Measurements from ENCODE around the gene LDLRAD3. TPM values are rescaled to one million over a fixed set of nuclear protein-coding genes. Genes with fewer than 3 reads are reported as not detected.

Gene LDLRAD3, protein sequence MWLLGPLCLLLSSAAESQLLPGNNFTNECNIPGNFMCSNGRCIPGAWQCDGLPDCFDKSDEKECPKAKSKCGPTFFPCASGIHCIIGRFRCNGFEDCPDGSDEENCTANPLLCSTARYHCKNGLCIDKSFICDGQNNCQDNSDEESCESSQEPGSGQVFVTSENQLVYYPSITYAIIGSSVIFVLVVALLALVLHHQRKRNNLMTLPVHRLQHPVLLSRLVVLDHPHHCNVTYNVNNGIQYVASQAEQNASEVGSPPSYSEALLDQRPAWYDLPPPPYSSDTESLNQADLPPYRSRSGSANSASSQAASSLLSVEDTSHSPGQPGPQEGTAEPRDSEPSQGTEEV
- total RNA-seq (1 to 10 TPM; 6.6 to 9.6 (median 8.8) TPM), polyA plus RNA-seq (1 to 10 TPM; 1.5 to 2.3 (median 1.7) TPM)
- long read RNA-seq, donor 1, partial matches to known transcripts, result 0 of 4 reads
- long read RNA-seq, donor 1, other reads (novel, unspliced or antisense), result 0 of 4 reads
- long read RNA-seq, donor 2, partial matches to known transcripts, result 0 of 2 reads
- long read RNA-seq, donor 2, other reads (novel, unspliced or antisense), result 0 of 2 reads

GRCh38 chr11:35943713-35944502 lies at the start of gene LDLRAD3:
TSS of gene LDLRAD3 (plus strand) at chr11:35944062. CDS start at chr11:35944099, 37 bp downstream.
- H3K36me3 ChIP-seq, result no peaks in the 10 kb centered on the region
- peak within 1 kb of the TSS in 7 of 8 donors; percentile 32 to 77 (median 65) for H3K27ac ChIP-seq
- peak within 1 kb of the TSS; percentile 33 to 79 (median 46) for H3K4me3 ChIP-seq
- 0 to 3% (median 1%) methylated on average over 22 to 97 of the region's 97 CpGs for WGBS, 5 donors
- H3K4me1 ChIP-seq, result peaks cover 0 to 25% (median 16%) of the 10 kb centered on the region in 6 donors
- TF ChIP-seq POLR2AphosphoS5 (IDR thresholded peaks at IDR 0.05) (peak in 1 of 3 donors; percentile 66), POLR2A (IDR thresholded peaks at IDR 0.05) (no peak)
- TF ChIP-seq, protein P1, sequence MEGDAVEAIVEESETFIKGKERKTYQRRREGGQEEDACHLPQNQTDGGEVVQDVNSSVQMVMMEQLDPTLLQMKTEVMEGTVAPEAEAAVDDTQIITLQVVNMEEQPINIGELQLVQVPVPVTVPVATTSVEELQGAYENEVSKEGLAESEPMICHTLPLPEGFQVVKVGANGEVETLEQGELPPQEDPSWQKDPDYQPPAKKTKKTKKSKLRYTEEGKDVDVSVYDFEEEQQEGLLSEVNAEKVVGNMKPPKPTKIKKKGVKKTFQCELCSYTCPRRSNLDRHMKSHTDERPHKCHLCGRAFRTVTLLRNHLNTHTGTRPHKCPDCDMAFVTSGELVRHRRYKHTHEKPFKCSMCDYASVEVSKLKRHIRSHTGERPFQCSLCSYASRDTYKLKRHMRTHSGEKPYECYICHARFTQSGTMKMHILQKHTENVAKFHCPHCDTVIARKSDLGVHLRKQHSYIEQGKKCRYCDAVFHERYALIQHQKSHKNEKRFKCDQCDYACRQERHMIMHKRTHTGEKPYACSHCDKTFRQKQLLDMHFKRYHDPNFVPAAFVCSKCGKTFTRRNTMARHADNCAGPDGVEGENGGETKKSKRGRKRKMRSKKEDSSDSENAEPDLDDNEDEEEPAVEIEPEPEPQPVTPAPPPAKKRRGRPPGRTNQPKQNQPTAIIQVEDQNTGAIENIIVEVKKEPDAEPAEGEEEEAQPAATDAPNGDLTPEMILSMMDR (IDR thresholded peaks at IDR 0.05 in 8 of 11, conservative IDR thresholded peaks at IDR 0.05 in 3 of 11), result no peak
- H3K9me3 ChIP-seq, result no peaks in the 10 kb centered on the region
- DNase-seq, result peak; percentile 90
- peaks cover 0 to 45% (median 0%) of the 10 kb centered on the region in 7 donors for H3K27me3 ChIP-seq (replicated peaks in 1 of 7)
- intact Hi-C loops (cut with DNase I; ENCODE audit: low total_unique reads), result no loop called here

DNA sequence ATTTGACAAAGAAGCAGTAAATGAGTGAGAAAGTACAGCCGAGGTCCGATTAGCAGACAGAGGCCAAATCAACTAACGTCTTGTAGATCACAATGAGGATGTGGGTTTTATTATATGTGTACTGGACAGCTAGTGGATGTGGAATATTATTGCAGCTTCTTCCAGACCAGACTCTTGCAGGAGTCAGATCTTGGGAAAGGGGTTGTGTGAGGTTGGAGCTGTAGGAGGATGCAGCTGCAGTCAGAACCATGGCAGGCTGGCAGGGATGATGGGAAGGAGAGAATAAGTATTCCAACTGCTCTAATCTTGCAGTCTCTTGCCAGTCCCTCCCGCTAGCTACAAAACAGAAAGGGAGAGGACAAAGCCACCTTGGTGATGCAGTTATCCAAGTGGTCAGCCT lies 46.8 kb upstream of the LDLRAD3 start:
- DNase-seq, result no peak
- H3K27ac ChIP-seq, result no peak overlapping the region
- peaks cover 0 to 14% (median 0%) of the 10 kb centered on the region in 7 donors for H3K27me3 ChIP-seq (replicated peaks in 1 of 7)
- WGBS, 5 donors, result 68 to 82% (median 76%) methylated on average over 4 of the region's 4 CpGs
- H3K4me1 ChIP-seq, result no peaks in the 10 kb centered on the region
- peaks cover 0 to 9% (median 5%) of the 10 kb centered on the region in 8 donors for H3K9me3 ChIP-seq
- no peak overlapping the region for H3K4me3 ChIP-seq
- intact Hi-C loops (cut with DNase I; ENCODE audit: low total_unique reads), result no loop called here
- no peaks in the 10 kb centered on the region for H3K36me3 ChIP-seq
- TF ChIP-seq POLR2A (IDR thresholded peaks at IDR 0.05), result no peak
- TF ChIP-seq POLR2AphosphoS5 (IDR thresholded peaks at IDR 0.05), result no peak
- TF ChIP-seq, protein P1 (IDR thresholded peaks at IDR 0.05 in 8 of 11, conservative IDR thresholded peaks at IDR 0.05 in 3 of 11), result no peak

DNA sequence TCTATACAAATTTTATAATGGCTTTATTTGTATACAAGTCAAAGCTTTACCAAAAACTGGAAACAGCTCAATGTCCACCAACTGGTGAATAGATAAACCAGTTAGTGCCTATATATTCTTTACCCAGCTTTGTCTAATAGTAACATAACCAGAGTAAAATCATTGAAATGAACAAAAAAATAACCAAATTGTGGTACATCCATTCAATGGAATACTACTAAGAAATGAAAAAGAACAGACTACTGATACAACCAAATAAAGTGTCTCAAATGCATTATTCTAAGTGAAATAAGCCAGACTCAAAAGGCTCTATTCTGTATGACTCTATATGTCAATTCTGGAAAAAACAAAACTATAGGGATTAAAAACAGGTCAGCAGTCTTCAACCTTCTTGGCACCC lies 40.9 kb upstream of the LDLRAD3 start:
- TF ChIP-seq POLR2A (IDR thresholded peaks at IDR 0.05), result no peak
- TF ChIP-seq POLR2AphosphoS5 (IDR thresholded peaks at IDR 0.05), result no peak
- TF ChIP-seq, protein P1 (IDR thresholded peaks at IDR 0.05 in 8 of 11, conservative IDR thresholded peaks at IDR 0.05 in 3 of 11), result no peak
- DNase-seq, result no peak
- Histone ChIP-seq H3K27me3 (replicated peaks in 1 of 7) (peaks cover 0 to 4% (median 0%) of the 10 kb centered on the region in 7 donors), H3K4me3 (no peak overlapping the region), H3K36me3 (no peaks in the 10 kb centered on the region), H3K27ac (no peak overlapping the region), H3K9me3 (peaks cover 5 to 26% (median 21%) of the 10 kb centered on the region in 8 donors), H3K4me1 (peaks cover 0 to 13% (median 2%) of the 10 kb centered on the region in 6 donors)
- intact Hi-C loops (cut with DNase I; ENCODE audit: low total_unique reads), result no loop called here

All from spleen (tissue), 13 donors.